Left renal pelvis (tissue), 4 donors: ENCODE measurements around the gene INPP5E. TPM values are rescaled to one million over a fixed set of nuclear protein-coding genes. Genes with fewer than 3 reads are reported as not detected.
A peak's percentile ranks its signal among the peaks of the same experiment; 100 is the strongest.
"Not testable (repeated sequence)": the region's sequence is repeated elsewhere in the genome, so short reads cannot be mapped to it uniquely, and the experiment has no call there.

Source experiments
- DNase-seq, 4 donors: peaks; one replicate each; pipeline ENCODE4 v3.0.0-alpha.2; 2013; ENCODE audit warnings: low read depth in 4 of 4, low spot score in 3 of 4
- polyA plus RNA-seq, 4 donors: library from polyadenylated mRNA; unstranded; fragments of 120-200 nt; gene quantifications; one replicate each; pipeline ENCODE4 v1.2.1, GENCODE V29; 2013; ENCODE audit not compliant: insufficient read length in 4 of 4

Gene INPP5E
- polyA plus RNA-seq, 4 donors, result 10.2 to 18.8 (median 13.1) TPM

GRCh38 chr9:136409557-136410455, 29.8 kb downstream of the INPP5E start:
- no peak for DNase-seq

DNA sequence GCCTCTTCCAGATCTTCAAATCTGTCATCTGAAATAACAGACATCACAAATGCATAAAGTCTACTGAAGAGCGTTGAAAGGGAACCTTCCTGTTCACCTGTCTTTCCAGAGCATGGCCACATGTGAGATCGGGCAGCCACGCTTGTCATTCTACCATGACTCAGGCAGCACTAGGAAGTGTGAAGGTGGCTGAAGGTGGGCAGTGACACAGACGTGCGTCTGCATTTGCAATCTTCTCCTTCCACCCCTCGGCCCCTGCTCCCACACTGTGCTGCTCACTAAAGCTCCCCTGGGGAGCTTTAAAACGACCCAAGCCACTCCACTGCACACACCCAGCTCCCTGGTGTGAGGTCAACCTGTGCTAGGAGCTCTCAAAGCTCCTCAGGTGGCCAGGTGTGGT, 31.7 kb downstream of the INPP5E start:
- DNase-seq, result no peak

DNA sequence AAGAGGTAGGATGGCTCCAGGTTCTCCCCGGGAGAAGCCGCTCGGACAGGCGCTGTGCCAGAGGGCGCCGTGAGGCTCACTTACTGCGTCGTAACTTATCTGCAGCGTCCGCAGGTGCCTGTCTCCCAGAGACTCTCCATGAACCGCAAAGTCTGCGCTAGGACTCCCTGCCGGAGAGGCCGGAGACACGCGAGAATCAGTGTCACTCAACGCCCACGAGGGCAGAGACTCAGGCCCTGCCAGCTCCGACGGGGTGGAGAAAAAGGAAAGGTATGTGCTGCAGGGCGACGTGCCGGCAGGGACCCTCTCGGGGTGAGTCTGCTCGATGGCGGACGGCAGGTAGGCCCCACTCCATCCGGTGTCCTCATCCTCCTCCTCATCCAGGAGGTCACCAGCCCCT, 32.6 kb downstream of the INPP5E start:
- not testable (repeated sequence) for DNase-seq

DNA sequence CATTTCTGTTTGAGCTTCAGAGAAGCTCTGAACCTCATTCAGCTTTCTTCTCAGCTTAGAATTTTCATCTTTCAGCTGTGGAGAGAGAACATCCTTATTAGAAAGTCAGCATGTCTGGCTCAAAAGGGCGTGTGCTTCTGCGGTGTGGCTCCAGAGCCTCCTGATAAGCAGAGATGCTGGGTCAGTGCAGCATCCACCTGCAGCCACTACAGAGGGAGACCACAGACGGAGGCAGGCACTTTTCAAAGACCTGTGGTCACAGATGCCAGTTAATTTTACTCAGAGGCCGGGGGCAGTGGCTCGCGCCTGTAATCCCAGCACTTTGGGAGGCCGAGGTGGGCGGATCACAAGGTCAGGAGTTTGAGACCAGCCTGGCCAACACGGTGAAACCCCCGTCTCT, 33.7 kb downstream of the INPP5E start:
- DNase-seq, result not testable (repeated sequence)

GRCh38 chr9:136405481-136405880, 34.2 kb downstream of the INPP5E start:
- DNase-seq, result no peak

DNA sequence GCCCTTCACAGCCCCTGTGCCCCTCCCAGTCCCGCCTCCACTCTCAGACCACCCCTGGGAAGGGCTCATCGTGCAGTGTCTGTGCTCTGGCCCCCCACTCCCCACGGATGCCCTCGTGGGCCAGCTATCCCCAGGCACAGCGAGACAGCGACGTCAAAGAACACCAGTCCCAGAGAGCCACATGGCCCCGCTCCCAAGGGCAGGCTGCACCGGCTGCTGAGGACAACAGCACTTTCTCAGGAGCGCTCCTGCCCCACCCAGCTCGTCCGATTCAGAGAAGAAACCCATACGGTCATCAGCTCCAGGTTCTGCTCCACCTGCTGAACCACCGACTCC, 34.9 kb downstream of the INPP5E start:
- no peak for DNase-seq

- DNase-seq, result no peak
Measured at GRCh38 chr9:136403915-136404800, 35.5 kb downstream of the INPP5E start.

GRCh38 chr9:136403538-136403914, 36.1 kb downstream of the INPP5E start:
- no peak for DNase-seq

- DNase-seq, result no peak
Measured at GRCh38 chr9:136402067-136402466, 37.6 kb downstream of the INPP5E start.

DNA sequence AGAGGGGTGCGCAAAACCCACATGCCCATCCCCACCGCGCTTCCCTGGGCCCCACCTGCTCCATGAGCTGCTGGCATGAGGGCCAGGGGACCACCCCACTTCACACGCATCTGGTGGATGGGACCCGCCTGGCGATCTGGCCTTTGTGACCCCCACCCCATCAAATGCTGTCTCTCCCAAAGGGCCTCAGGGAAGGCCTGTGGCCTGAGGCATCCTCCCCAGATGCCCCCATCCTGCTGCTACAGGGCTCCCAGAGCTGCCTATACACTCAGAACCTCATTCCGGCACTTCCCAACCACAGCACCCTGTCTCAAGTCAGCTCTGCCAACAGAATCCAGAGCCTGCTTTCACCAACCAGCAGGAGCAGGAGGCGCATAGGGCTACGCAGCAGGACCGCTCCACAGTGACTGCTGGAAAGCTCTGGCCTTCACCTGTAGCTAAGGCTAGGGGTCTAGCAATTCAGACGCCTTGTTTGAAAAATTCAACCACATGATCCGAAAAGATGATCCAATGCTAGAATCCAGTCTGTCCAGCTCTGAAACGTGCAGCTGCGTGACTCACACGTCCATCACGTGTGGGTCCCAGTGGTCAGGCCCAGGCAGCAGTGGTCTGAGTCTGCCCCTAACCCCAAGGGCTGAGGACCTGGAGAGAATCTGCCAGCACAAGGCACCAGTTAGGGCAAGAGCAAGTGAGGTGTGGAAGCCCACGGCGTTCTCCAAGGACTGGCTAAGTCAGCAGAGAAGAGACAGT, 38.3 kb downstream of the INPP5E start:
- DNase-seq, result no peak

DNA sequence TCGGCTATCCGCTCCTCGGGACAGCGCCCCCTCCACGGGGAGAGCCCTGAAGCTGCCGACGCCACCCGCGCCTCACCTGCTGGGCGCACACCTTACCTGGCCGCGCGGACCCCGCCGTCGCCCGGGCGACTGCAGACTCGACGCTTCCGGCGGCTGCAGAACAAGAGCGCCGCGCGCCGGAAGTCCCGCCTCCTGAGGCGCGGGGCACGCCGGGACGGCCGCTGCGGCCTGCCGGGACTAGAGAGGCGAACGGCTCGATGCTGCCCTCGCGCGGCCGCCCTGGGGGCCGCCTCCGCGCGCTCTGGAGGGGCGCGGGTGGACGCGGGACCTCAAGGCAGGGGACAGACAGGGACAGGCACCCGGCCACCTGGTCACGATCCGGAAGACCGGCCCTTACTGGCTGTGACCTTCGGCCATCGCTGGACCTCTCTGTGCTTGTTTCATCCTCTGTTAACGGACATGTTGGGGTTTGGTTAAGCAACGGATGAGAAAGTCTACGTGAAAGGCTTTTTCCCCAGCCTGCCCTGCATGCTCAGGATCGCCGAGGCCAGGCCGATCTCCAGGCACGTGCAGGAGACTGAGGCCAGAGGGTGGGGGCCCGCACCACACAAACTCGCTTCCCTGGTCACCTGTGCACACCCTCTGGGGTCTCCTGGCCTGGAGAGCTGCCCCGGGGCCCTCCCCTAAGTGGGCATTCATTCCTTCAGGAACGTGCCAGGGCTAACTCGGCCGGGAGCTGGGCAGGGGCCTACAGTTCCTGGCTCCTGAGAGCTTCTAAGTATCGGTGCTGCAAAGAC, 39.4 kb downstream of the INPP5E start, which contains the start of gene SNAPC4:
Gene SNAPC4, minus strand, starts transcription at position 133 of the 797 bp plus-strand sequence. CDS start 1,742 bp downstream, outside the sequence.
- DNase-seq, result peak; percentile 57 to 76 (median 72)

- no peak for DNase-seq
Measured at GRCh38 chr9:136399176-136400037, 40.2 kb downstream of the INPP5E start.

DNA sequence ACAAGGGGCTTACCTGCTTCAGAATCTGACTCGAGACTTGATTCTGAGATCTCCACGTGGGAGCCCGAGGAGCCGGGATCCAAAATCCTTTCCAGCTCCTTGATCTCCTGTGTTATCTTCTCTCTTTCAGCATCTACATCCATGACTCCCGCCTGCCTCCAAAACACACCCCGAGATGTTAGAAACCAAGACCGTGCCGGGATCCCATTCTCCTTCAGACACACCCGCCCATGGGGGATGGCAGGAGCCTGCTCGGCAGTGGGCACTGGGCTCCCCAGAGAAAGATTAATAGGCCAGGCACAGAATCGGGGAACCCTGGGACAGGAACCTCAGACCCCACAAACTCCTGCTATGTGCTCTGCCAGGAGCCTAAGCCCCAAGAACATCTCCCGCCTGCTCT, 41.4 kb downstream of the INPP5E start:
- DNase-seq, result no peak

DNA sequence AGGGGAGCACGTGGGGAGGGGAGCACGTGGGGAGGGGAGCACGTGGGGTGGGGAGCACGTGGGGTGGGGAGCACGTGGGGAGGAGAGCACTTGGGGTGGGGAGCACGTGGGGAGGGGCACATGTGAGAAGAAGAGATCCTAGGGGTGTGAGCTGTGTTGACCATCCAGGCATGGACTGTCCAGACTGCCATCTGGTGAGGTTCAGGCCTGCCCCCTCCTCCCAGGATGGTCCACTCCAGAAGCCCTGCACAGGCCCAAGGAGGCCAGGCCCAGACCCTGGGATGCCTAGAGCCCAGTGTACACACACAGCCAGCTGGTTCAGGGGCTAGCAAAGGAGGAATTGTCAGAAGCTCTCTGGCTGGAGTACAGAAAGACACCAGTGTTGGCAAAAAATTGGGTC, 42.0 kb downstream of the INPP5E start:
- DNase-seq, result no peak

- no peak for DNase-seq
Measured at GRCh38 chr9:136396219-136396515, 43.5 kb downstream of the INPP5E start.

DNA sequence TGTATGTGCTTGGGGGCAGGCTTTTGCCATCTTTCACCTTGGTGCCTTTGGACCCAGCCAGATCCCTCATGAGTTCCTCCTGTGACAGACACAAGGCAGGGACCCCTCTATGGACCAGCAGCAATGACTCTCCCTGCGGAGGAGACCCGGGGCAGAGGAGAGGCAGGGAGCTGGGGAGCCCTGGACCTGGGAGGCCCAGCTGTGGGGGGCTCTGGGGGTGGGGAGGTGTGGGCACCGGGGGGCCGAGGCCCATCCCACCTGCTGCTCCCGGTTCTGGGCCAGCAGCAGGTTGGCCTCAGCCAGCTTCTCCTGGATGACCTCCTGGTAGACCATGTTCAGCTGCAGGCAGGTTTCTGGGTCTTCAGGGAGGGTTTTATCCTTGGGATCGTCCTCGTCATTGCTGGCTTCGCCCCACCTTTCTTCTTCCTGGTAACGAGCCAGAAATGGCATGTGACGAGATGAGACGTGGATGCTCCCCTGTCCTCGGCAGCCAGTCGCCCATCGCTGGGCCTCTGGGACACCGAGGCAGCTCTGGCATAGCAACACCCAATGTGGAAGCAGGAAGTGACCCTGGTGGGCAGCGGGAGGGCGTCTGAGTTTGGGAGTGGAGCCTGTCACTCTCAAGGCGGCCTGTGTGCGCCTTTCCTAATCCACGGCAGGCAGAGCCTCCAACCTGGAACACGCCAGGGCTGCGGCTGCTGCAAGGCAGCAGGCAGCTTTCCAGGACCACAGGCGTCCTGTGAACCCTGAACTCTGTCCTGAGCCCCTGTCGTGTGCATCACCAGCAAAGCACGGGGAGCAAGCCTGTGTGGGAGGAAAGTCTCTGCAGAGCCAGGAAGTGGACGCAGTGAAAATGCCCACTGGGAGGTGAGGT, 44.1 kb downstream of the INPP5E start:
- no peak for DNase-seq

- DNase-seq, result no peak
Measured at GRCh38 chr9:136395020-136395340, 44.7 kb downstream of the INPP5E start.

GRCh38 chr9:136394312-136395019, 45.2 kb downstream of the INPP5E start:
- no peak for DNase-seq
